Stimulated activated CD8-positive, alpha-beta memory T cell treated with anti-CD3 and anti-CD28 coated beads, Interleukin-12 subunit alpha, Interleukin-12 subunit beta, amount 100 ng/mL, for 1 hour (primary cell): ENCODE data around the gene VAMP3.
"Not testable (repeated sequence)": the region's sequence is repeated elsewhere in the genome, so short reads cannot be mapped to it uniquely, and the experiment has no call there.

ENCODE experiments used
- DNase-seq: peaks from one replicate; pipeline ENCODE4 v3.0.0-alpha.2; 2020; ENCODE audit warnings: low read depth

Gene VAMP3

DNA sequence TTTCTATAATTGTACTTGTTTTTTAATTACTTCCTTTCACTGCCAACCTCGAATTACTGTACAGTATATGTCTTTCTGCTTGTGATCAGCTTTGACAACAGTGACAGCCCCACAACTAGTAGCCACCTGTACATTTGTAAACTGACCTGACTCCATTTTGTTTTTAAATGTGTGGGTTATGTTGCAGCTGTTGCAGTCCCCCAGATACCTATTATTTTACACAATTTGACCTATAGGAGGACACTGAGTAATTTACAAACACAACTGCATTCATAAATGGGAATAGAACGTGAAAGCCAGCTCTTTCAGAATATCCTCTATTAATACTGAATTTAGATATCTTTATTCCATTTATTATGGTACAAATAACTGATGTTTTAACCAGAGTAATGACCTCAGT is 2.5 kb upstream of the VAMP3 start:
- no peak for DNase-seq

GRCh38 chr1:7769673-7770412 is 1.3 kb upstream of the VAMP3 start:
- no peak for DNase-seq

GRCh38 chr1:7770669-7770996 is 463 bp upstream of the VAMP3 start:
- no peak for DNase-seq

GRCh38 chr1:7771823-7772299 is 765 bp downstream of the VAMP3 start:
- no peak for DNase-seq

DNA sequence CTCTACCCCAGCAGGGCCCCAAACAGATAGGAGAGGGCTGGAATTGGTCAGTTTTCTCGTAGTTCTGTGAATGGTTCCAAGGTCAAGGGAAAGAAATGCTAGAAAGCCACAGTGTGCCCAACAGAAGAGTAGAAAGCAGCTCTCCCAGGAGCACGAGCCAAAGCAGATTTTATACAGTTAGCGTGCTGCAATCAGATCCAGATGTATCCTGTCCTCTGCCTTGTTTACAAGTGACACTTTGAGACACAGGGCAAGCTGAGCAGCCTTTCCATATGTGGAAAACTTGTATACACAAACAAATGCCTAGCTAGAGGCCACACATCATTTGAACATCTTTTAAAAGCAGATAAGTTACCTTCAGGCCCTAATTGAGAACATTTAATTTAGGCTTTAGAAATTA is 6.5 kb downstream of the VAMP3 start:
- DNase-seq: no peak

DNA sequence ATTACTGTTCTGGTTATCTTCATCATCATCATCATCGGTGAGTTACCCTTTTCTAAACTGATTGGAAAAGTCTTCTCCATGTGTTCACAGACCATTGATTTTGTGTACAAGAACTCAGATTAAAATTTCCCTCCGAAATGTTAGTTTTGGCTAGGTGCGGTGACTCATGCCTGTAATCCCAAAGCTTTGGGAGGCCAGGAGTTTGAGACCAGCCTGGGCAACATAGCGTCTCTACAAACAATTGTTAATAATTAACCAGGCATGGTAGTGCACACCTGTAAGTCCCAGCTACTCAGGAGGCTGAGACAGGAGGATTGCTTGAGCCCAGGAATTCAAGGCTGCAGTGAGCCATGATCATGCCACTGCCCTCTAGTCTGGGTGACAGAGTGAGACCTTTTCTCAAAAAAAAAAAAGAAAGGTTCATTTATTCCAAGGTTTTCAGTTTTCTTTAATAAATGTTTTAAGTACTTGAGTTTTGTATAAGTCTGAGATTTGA is 7.1 kb downstream of the VAMP3 start:
- no peak for DNase-seq

- DNase-seq: no peak
Measured at GRCh38 chr1:7780976-7781375, 9.9 kb downstream of the VAMP3 start.

DNA sequence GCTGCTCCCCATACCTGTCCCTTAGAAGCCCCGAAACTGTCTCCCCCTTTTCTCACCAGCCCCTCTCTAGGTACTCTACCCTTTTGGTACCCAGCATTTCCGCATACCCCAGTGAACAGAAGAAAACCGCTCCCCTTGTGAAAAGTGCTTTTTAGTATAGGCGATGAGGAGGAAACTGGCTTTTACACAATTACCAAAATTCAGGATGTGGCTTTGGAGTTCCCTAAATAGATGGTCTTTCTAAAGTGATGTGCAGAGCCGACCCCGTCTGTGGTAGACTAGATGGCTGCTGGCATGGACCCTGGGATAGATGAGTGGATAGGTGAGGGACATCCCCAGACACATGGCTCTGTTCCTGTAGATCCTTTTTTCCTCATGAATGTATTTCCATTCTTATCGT is 10.4 kb downstream of the VAMP3 start:
- DNase-seq: no peak

DNA sequence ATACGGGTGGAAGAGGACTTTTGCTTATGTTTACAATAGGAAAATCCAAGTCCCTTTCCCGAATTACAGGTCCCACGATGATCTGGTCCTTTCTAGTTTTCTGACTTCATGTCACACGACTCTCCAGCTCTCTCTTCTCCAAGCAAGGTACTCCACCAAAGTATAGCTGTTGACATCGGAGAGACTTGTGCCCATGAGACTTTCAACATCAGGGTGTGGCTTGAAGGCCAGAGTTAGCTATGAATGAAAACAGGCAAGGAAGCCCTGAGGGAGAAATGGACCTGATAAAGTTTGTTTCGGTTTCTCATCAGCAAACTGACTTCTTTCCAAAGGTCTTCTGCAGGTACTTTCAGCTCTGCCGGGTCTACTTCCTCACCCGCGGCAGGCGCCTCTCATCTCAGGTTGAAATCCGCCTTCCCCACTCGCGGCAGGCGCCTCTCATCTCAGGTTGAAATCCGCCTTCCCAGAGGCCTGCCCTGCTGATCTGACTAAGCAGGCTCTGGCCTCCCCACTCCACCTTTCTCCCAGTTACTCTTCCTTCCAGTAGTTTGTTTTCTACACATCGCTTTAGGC is 10.9 kb downstream of the VAMP3 start:
- DNase-seq: no peak

GRCh38 chr1:7783178-7783711 is 12.1 kb downstream of the VAMP3 start:
- DNase-seq: no peak

GRCh38 chr1:7783826-7784491 is 12.9 kb downstream of the VAMP3 start, which contains the start of gene PER3:
Gene PER3, plus strand, starts transcription at chr1:7784291. Its CDS starts 587 bp downstream, at chr1:7784878.
- peak; percentile 76 for DNase-seq

GRCh38 chr1:7784492-7785071 is 13.5 kb downstream of the VAMP3 start:
- DNase-seq: no peak

GRCh38 chr1:7785108-7785507 is 14.0 kb downstream of the VAMP3 start:
- no peak for DNase-seq

DNA sequence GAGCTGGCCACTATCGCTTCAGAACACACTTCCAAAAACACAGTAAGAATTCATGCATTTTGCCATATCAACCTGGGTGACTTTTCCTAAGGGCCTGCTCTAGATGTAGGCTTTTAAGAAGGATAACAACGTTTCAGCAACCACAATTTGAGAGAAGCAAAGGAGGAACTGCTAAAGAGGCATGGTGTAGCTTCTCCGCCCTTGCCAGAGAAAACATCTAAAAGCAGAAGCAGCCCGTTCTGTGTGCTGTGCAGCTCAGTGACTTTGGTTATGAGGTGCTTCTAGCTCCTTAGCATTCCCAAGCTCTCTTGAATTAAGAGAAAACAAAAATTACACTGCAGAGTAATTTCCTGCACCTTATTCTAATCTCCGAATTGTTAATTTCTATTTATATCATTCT is 15.7 kb downstream of the VAMP3 start:
- no peak for DNase-seq

- no peak for DNase-seq
Measured at GRCh38 chr1:7789828-7790227, 18.7 kb downstream of the VAMP3 start.

GRCh38 chr1:7791027-7791426 is 19.9 kb downstream of the VAMP3 start:
- not testable (repeated sequence) for DNase-seq

DNA sequence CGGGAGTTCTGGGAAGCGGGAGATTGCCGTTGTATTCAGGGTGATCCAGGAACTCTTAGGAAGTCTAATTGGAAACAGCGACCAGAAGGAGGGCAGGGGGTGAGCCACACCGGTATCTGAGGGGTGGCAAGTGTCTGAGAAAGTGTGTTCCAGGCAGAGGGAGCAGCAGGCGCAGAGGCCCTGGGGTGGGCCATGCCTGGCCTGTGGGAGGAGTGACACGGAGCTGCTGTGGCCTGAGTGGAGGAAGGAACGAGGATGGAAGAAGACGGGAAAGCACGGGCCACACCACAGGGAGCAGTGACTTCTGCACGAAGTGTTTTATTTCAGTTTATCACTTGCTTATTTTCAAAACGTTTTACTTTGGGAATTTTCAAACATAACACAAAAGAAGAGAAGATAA is 24.3 kb downstream of the VAMP3 start:
- no peak for DNase-seq

DNA sequence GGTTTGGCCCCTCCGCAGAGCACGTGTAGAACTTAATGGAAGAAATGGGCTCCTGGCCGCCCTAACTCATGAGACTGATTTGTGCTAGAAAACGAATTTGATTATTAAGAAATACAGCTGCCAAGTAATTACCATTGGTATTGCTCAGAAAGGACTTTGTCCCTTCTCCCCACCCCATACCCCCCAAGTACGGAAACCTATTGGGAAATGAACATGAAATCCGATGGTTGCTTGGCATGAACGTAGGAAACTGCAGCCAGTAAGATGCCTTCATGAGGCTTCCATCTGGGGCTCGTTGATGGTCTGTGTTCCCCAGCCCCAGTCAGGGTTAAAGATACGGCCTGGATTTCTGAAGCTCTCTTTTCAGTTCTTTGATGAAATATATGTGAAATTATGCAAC is 34.4 kb downstream of the VAMP3 start:
- no peak for DNase-seq

- no peak for DNase-seq
Measured at GRCh38 chr1:7808253-7808844, 37.3 kb downstream of the VAMP3 start.

DNA sequence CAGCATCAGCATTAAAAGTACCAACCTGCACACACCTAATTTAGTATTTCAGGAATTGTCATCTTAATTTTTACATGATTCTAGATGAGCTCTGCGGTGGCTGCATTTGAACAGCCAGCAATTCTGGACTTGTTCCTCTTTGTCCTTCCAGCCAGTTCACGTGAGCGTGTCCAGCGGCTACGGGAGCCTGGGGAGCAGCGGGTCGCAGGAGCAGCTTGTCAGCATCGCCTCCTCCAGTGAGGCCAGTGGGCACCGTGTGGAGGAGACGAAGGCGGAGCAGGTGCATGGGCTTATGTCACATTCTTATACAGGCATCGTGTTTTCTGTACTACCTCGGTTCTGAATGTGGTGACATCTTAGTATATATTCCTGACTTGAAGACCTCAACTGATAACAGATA is 38.6 kb downstream of the VAMP3 start:
- no peak for DNase-seq

DNA sequence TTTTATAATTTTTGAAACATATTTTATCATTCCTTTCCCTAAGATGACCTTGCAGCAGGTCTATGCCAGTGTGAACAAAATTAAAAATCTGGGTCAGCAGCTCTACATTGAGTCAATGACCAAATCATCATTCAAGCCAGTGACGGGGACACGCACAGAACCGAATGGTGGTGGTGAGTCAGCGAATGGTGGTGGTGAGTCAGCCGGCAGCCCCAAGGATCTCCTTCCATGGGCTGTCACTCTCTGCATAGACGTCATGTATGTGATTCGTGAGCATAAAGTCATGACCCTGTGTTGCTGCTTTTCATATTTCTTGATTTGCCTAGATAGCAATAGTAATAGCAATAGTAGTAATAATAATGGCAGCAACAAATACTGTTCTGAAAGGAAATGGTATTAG is 39.3 kb downstream of the VAMP3 start:
- no peak for DNase-seq

GRCh38 chr1:7811476-7811875 is 40.4 kb downstream of the VAMP3 start:
- no peak for DNase-seq
